Suprapubic skin (tissue), 4 donors: Measurements from ENCODE around the gene PRRG1.

Experiments used
- CTCF ChIP-seq, 2 donors: fragments of 200-600 bp in 1 of 2; fragments of 450-650 bp in 1 of 2; sonication (generic) in 1 of 2; IDR thresholded peaks; one replicate each; pipeline ENCODE4 v1.5.1; 2016 to 2019; ENCODE audit warnings: antibody characterized with exemption in 2 of 2, mild to moderate bottlenecking in 1 of 2, moderate library complexity in 1 of 2
- EP300 ChIP-seq: sonication (generic); formaldehyde crosslinking; IDR thresholded peaks from one replicate; pipeline ENCODE4 v1.6.1; 2017; ENCODE audit warnings: antibody characterized with exemption
- POLR2A ChIP-seq, 2 donors: fragments of 450-650 bp; IDR thresholded peaks; one replicate each; pipeline ENCODE4 v1.6.1; 2017; ENCODE audit warnings: antibody characterized with exemption in 2 of 2, mild to moderate bottlenecking in 2 of 2, moderate library complexity in 2 of 2
- POLR2AphosphoS5 ChIP-seq, 3 donors: sonication (generic); formaldehyde crosslinking; IDR thresholded peaks; one replicate each; pipeline ENCODE4 v1.6.1; 2017; ENCODE audit warnings: antibody characterized with exemption in 3 of 3

GRCh38 chrX:37453821-37454220 lies 104.7 kb downstream of the PRRG1 start:
- no peak for TF ChIP-seq CTCF (IDR thresholded peaks at IDR 0.05)
- no peak for TF ChIP-seq POLR2A (IDR thresholded peaks at IDR 0.05)
- no peak for TF ChIP-seq POLR2AphosphoS5 (IDR thresholded peaks at IDR 0.05)
- TF ChIP-seq EP300, result no peak
